RWPE2 (cell line): Measurements from ENCODE around the gene EPN2.

Experiments used
- ATAC-seq: fragments of 200-7000 bp; cut with Tn5 transposase; 3 replicates; pipeline ENCODE4 v1.9.1; 2021; ENCODE audit warnings: low read depth
- DNase-seq: peaks from one replicate; pipeline ENCODE4 v3.0.0-alpha.2; 2020; ENCODE audit warnings: low spot score
- H3K27ac ChIP-seq: fragments of 450-650 bp; 2 replicates; pipeline ENCODE4 v1.5.1; 2017; ENCODE audit warnings: mild to moderate bottlenecking; ENCODE audit not compliant: poor library complexity, severe bottlenecking
- H3K27me3 ChIP-seq: fragments of 250-450 bp; sonication (Bioruptor Pico); 2 replicates; pipeline ENCODE4 v1.5.1; 2021; ENCODE audit warnings: mild to moderate bottlenecking, moderate library complexity; ENCODE audit not compliant: insufficient read depth, poor library complexity, severe bottlenecking
- H3K36me3 ChIP-seq: fragments of 250-450 bp; sonication (Bioruptor Pico); 2 replicates; pipeline ENCODE4 v1.5.1; 2020; ENCODE audit warnings: low read depth, mild to moderate bottlenecking, moderate library complexity
- H3K4me1 ChIP-seq: fragments of 250-450 bp; sonication (Bioruptor Pico); 2 replicates; pipeline ENCODE4 v1.5.1; 2021; ENCODE audit warnings: mild to moderate bottlenecking, moderate library complexity; ENCODE audit not compliant: insufficient read depth, poor library complexity, severe bottlenecking
- H3K4me3 ChIP-seq: fragments of 250-450 bp; sonication (Bioruptor Pico); 2 replicates; pipeline ENCODE4 v1.5.1; 2021; ENCODE audit warnings: mild to moderate bottlenecking, moderate library complexity; ENCODE audit not compliant: severe bottlenecking
- H3K9me3 ChIP-seq: fragments of 250-450 bp; sonication (Bioruptor Pico); 2 replicates; pipeline ENCODE4 v1.5.1; 2021; ENCODE audit warnings: mild to moderate bottlenecking, moderate library complexity; ENCODE audit not compliant: severe bottlenecking
- CTCF ChIP-seq: fragments of 450-650 bp; IDR thresholded peaks from one replicate; pipeline ENCODE4 v1.5.1; 2017; ENCODE audit warnings: mild to moderate bottlenecking, moderate library complexity; ENCODE audit not compliant: poor library complexity, severe bottlenecking

Gene EPN2

GRCh38 chr17:19244357-19244756 is 7.2 kb downstream of the EPN2 start:
- Histone ChIP-seq H3K27ac (no peak overlapping the region), H3K36me3 (peaks cover 14% of the 10 kb centered on the region), H3K9me3 (no peaks in the 10 kb centered on the region), H3K27me3 (no peaks in the 10 kb centered on the region), H3K4me3 (no peak overlapping the region), H3K4me1 (peaks cover 12% of the 10 kb centered on the region)
- ATAC-seq (no peak), DNase-seq (no peak)
- no peak for TF ChIP-seq CTCF

GRCh38 chr17:19244781-19245180 is 7.6 kb downstream of the EPN2 start:
- ATAC-seq (no peak), DNase-seq (no peak)
- TF ChIP-seq CTCF: no peak
- no peaks in the 10 kb centered on the region for H3K27me3 ChIP-seq
- H3K9me3 ChIP-seq: no peaks in the 10 kb centered on the region
- H3K36me3 ChIP-seq: peaks cover 12% of the 10 kb centered on the region
- peaks cover 12% of the 10 kb centered on the region for H3K4me1 ChIP-seq
- no peak overlapping the region for H3K4me3 ChIP-seq
- no peak overlapping the region for H3K27ac ChIP-seq

- ATAC-seq: no peak; the same call in 2 of the 3 replicates
- H3K4me3 ChIP-seq: no peak overlapping the region
- DNase-seq: peak; percentile 16
- TF ChIP-seq CTCF: no peak
- H3K36me3 ChIP-seq: no peaks in the 10 kb centered on the region; the same call in 1 of the 2 replicates
- H3K27me3 ChIP-seq: no peaks in the 10 kb centered on the region
- no peak overlapping the region for H3K27ac ChIP-seq
- no peaks in the 10 kb centered on the region for H3K9me3 ChIP-seq
- H3K4me1 ChIP-seq: peaks cover 4% of the 10 kb centered on the region
These were observed 10.3 kb downstream of the EPN2 start for GRCh38 chr17:19247473-19247872.

GRCh38 chr17:19248151-19248927 is 11.2 kb downstream of the EPN2 start:
- no peaks in the 10 kb centered on the region for H3K27me3 ChIP-seq
- ATAC-seq: no peak

More at GRCh38 chr17:19248151-19248927, 11.2 kb downstream of the EPN2 start:
- no peaks in the 10 kb centered on the region; the same call in 1 of the 2 replicates for H3K36me3 ChIP-seq
- H3K4me1 ChIP-seq: peaks cover 4% of the 10 kb centered on the region
- no peak overlapping the region for H3K4me3 ChIP-seq
- no peaks in the 10 kb centered on the region for H3K9me3 ChIP-seq
- TF ChIP-seq CTCF: no peak
- no peak for DNase-seq
- no peak overlapping the region for H3K27ac ChIP-seq
